GM19035 (cell line): ENCODE data around the gene OR2T1.
"Not testable (repeated sequence)": the region's sequence is repeated elsewhere in the genome, so short reads cannot be mapped to it uniquely, and the experiment has no call there.

Source experiments
- ATAC-seq: cut with Tn5 transposase; IDR thresholded peaks from one replicate; pipeline ENCODE4 v1.9.1; 2021; ENCODE audit not compliant: unreplicated experiment

OR2T1 gene

GRCh38 chr1:248402748-248403147, at the start of gene OR2T1:
Gene OR2T1, plus strand, starts transcription at chr1:248403048. Its CDS starts 3,100 bp downstream, at chr1:248406148.
- no peak for ATAC-seq

- ATAC-seq: no peak
These were observed 43.4 kb upstream of the OR2T1 start for GRCh38 chr1:248359415-248359814.

- ATAC-seq: no peak
These were observed 41.6 kb upstream of the OR2T1 start, which contains the start of gene OR2T4 for GRCh38 chr1:248361121-248361715. Gene OR2T4, plus strand, starts transcription at chr1:248361665. Its CDS starts 0 bp downstream, at chr1:248361665.

- no peak for ATAC-seq
These were observed 36.2 kb upstream of the OR2T1 start for GRCh38 chr1:248366609-248367008.

GRCh38 chr1:248372394-248372793, 30.5 kb upstream of the OR2T1 start:
- ATAC-seq: no peak

GRCh38 chr1:248373761-248374160, 29.1 kb upstream of the OR2T1 start:
- no peak for ATAC-seq

GRCh38 chr1:248375446-248375845, 27.4 kb upstream of the OR2T1 start, which contains the start of gene OR2T6:
Gene OR2T6, plus strand, starts transcription at chr1:248375746. Its CDS starts 11,863 bp downstream, at chr1:248387609.
- no peak for ATAC-seq

- no peak for ATAC-seq
These were observed 25.9 kb upstream of the OR2T1 start for GRCh38 chr1:248376916-248377315.

- no peak for ATAC-seq
These were observed 22.0 kb upstream of the OR2T1 start for GRCh38 chr1:248380854-248381253.

GRCh38 chr1:248388426-248388825, 14.4 kb upstream of the OR2T1 start:
- ATAC-seq: no peak

GRCh38 chr1:248393050-248393449, 9.8 kb upstream of the OR2T1 start:
- no peak for ATAC-seq

- no peak for ATAC-seq
These were observed 1.2 kb downstream of the OR2T1 start for GRCh38 chr1:248404024-248404423.

- ATAC-seq: no peak
These were observed 4.2 kb downstream of the OR2T1 start for GRCh38 chr1:248406721-248407692.

GRCh38 chr1:248416226-248416625, 13.4 kb downstream of the OR2T1 start:
- no peak for ATAC-seq

GRCh38 chr1:248417854-248418253, 15.0 kb downstream of the OR2T1 start:
- ATAC-seq: no peak

GRCh38 chr1:248421384-248421783, 18.5 kb downstream of the OR2T1 start:
- no peak for ATAC-seq

GRCh38 chr1:248427526-248428191, 24.8 kb downstream of the OR2T1 start:
- ATAC-seq: peak; percentile 47

GRCh38 chr1:248428192-248428533, 25.3 kb downstream of the OR2T1 start:
- ATAC-seq: peak; percentile 84

- not testable (repeated sequence) for ATAC-seq
These were observed 28.8 kb downstream of the OR2T1 start for GRCh38 chr1:248431683-248432082.

- peak; percentile 50 for ATAC-seq
These were observed 29.4 kb downstream of the OR2T1 start for GRCh38 chr1:248432201-248432600.

- not testable (repeated sequence) for ATAC-seq
These were observed 31.1 kb downstream of the OR2T1 start for GRCh38 chr1:248433811-248434415.
